HG03469 (cell line): ENCODE results near the gene B3GALT6.

Experiments
- ATAC-seq: cut with Tn5 transposase; IDR thresholded peaks from one replicate; pipeline ENCODE4 v1.9.1; 2021; ENCODE audit warnings: mild to moderate bottlenecking, moderate library complexity, moderate number of reproducible peaks; ENCODE audit not compliant: unreplicated experiment

The B3GALT6 gene

GRCh38 chr1:1215080-1215676, 16.9 kb upstream of the B3GALT6 start:
- no peak for ATAC-seq

DNA sequence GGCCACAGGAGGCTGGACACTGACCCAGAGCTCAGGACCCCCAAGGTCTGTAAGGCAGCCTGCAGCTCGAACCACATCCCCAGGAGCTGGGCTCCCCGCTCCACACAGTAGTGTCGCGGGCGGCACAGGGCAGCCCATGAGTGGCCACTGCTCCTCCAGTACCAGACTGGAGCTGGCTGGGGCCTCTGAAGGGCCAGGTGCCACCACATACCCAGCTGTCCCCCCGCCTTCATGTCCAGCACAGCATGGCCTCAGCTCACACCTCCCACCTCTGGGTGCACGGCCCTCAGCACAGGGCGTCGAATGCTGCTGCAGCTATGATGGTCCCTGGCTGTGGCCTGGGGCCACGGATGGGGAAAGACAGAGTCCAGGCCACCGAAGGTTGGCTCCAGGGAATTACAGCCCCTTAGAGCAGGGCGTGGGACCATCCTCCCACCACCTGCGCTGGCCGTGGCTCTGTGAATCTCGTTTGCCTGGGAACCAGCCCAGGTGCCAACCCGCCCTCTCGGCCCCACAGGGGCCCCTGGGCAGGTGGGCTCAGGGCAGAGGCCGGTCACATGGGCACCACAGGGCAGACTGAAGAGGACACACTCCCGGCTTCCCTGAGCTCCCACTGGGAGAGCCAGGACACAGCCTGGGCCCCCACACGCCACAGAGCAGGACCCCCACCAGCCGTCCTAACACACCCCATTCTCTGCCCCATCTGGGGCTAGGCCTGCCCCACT, 16.0 kb upstream of the B3GALT6 start:
- ATAC-seq = no peak

DNA sequence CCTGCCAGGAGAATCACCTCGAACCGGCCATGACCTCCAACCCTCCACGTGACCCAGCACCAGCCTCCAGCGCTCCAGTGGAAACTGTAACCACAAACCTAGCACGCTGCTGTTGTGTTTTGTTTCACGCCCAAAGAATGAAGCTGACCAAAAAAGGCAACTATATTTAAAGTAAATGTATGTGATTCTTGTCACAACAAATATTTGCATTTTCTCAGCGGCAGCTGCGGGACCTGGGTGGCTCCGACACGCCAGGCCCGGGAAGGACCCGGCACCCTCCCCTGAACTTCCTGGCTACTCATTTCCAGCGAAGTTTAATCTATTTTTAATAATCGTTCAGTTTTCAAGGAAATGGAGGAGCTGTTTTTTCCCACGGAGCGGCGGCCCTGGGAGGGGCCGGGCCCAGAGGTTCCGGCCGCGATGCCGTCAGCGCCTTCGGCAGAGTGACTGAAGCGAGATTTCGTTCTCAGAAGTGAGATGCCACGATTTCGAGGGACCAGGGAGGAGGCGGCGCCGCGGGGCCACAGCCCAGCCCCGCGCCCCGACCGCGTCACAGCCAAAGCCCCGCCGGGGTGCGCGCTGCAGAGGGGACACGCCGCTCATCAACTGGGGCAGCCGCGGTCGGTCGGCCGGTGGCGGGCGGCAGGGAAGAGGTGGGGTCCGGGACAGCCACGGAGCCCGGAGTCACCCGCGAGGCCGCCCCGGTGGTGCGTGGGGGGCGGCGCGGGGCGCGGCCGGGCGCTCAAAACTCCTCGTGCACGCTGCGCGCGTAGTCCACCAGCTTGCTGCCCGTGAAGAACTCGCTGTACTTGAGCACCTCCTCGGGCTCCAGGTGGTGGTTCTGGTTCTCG, 15.0 kb upstream of the B3GALT6 start:
- ATAC-seq = no peak

DNA sequence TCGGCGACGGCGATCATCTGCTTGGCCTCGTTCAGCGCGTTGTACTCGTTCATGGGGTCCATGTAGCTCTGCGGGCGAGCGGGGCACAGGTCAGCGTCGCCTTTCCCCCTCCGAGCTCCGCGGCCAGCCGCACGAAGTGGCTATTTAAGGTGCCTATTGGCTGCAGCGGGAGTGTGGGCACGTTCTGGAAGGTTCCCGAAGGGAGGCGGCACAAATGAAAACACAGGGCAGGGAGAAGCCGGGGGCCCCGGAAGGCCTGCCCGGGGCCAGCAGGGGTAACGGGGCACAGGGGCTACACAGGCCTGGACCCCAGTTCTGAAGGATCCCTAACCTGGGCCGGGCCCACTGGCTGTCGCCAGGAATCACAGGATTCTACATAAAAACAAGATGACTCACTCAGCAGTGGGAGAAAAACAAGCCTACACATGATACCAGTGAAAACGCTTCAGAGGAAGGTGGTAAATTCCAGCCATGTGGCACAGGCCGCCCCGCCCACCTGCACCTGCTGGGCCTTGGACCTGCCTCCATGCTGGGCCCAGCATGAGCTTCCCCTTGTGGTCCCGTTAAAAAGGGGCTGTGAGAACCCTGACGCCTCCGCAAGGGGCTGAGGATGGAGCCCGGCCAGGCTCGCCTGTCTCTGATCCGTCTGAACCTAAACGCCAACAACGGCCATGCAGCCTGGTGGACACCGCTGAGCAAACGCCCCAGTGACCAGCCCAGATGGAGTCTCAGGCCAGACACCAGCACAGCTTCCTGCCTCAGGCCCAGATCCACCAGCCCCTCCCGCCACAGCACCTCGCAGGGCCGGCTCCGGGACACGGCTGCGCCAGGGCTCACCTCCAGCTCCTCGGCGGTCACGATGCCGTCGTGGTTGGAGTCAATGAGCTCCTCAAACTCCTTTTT, 14.2 kb upstream of the B3GALT6 start:
- no peak for ATAC-seq

DNA sequence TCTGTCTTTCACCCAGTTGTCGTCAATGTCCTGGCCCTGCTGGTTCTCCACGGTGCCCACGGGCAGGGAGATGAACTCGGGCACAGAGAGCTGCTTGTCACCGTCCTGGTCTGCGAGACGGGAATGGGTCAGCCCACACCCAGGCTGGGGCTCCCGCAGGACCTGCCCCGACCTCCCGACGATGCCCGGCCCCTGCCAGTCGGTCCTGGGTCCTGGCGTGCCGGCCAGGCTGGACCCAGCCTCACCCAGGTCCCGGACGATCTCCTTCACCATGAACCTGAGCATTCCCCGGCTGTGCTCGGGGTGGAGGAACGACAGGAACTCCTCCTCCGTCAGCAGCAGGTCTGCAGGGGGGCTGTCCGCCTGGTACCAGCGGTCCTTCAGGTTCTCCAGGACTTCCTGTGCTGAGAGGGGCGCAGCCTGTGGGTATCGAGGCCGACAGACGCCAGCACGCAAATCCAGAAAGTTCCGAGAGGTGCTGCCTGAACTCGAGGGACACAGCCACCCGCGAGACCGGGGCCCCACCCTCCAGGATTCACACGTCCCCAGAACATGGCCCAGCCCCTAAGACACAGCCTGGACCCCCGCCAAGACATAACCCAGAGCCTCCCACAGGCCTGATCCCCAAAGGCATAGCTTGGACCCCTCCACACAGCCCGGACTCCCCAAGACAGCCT, 13.4 kb upstream of the B3GALT6 start:
- ATAC-seq = no peak

- no peak for ATAC-seq
Measured at GRCh38 chr1:1219341-1219740, 12.7 kb upstream of the B3GALT6 start.

DNA sequence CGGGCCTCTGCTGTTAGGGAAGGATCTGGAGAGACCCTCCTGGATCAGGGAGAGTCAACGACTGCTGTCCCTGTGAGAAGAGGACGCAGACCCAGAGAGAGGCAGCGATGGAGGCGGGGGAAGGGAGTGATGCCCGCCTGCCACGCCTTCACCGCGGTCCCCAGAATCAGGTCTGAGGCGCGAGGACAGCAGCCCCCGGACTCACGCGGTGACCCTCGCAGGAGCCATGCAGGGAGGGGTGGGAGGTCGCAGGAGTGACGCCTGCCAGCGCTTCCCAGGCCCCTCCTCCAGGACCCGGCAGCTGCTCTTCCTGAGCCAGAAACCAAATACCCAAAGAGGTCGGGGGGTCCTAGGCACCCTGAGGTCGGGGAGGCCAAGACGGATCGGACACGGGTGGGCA, 11.8 kb upstream of the B3GALT6 start:
- no peak for ATAC-seq

DNA sequence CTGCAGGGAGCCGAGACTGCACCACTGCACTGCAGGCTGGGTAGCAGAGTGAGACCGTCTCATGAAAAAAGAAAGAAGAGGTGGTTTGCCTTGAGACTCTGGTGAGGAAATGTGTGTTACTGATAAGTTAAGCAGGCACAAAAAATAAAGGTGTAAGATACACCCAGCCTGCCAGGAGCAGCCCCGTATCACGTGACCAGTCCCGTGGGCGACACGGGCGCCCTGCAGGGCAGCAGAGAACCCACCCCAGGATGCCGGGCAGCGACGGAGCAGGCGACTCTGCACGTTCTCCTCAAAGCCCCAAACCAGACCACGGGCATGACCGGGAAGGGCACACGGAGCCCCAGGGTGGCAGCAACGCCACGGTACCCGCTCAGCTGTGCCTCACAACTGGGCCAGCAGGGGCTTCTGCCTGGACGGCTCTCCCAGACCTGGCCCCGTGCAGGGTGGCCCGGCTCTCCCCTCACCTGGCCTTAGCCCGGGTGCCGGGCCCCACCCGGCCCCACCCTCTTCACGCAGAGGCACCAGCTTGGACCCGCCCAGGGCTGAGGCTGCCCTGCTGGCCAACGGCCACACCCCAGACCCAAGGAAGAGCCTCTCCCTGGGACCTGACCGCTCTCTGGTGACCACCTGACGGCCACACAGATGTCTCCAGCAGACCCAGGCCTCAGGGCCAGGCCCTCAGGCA, 10.0 kb upstream of the B3GALT6 start:
- ATAC-seq = no peak

- ATAC-seq = no peak
Measured at GRCh38 chr1:1222575-1223225, 9.3 kb upstream of the B3GALT6 start.

- ATAC-seq = no peak
Measured at GRCh38 chr1:1223321-1223720, 8.7 kb upstream of the B3GALT6 start.

GRCh38 chr1:1223891-1224290, 8.1 kb upstream of the B3GALT6 start:
- no peak for ATAC-seq

DNA sequence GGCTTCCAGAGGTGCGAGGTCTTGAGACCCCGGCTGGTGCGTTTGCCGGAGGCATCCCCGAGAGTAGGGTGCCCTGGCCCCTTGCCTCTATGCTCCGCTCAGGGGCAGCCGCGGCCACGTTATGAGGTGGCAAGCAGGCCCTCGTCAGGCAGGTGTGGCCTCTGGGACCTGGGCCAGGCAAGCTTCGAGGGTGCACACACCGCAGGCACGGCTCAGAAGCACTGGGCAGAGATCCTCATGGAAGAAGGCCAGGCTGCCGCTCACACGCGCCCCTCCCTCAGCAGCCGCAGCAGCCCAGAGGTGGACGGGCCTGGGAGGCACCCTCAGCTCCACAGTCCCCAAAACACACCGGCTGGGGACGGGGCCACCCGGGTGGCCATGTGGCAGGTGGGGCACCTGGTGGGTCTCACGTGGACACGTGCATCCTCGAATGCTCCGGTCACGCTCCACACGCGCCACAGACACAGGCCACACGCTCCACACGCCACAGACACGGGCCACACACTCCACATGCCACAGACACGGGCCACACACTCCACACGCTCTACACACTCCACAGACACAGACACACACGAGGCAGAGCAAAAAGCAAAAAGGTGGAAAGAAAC, 6.7 kb upstream of the B3GALT6 start:
- no peak for ATAC-seq

DNA sequence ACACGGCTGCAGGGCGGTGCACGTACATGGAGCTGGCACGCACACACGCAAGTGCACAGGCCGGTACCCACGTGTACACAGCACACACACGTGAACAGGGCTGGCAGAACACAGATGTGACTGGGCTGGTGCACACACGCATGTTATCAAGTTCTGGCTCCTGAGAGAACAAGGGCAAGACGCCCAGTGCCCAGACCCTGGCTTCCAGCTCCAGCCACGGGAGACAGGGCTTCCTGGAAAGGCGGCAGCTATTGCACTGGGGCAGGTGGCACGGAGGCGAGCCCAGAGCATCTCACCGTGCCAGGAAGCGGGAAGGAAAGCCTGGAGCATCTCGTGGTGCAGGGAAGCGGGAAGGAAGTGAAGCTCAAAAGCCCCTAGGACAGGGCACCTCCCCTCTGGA, 6.1 kb upstream of the B3GALT6 start:
- no peak for ATAC-seq

DNA sequence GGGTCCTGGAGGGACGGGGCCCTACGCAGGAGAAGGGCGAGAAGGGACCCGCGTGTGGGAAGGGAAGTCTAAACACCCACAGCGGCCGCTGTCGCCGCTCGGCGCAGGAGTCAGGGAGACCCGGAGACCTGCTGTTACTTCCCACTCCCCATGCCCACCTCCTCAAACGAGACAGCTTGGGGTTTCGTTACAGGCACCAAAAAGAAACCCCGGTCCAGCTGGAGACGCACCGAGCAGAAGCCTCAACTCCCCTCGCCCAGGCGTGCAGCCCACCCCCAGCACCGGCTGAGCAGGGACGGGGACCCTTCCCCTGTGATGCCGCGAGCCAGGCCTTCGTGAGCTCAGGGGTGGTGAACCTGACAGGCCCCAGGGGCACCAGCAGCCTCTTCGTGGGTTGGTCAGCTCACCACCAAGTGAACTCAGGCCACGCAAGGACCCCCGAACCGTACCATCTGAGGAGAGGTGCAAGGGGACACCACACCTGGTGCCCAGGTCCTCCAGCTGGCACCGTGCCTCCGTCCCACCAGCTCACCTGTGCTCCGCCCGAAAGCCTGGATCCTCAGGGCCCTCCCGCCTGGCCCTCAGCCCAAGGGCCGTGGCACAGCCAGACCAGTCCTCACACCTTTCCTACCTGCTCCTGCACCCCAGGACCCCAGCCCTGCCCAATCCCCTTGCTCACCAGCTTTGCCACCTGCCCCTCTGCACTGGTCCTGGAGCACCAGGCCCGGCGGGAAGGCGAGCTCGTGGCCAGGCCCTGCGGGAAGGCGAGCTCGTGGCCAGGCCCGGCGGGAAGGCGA, 5.3 kb upstream of the B3GALT6 start:
- no peak for ATAC-seq

GRCh38 chr1:1227386-1227785, 4.7 kb upstream of the B3GALT6 start:
- no peak for ATAC-seq

GRCh38 chr1:1228187-1228586, 3.9 kb upstream of the B3GALT6 start:
- no peak for ATAC-seq

DNA sequence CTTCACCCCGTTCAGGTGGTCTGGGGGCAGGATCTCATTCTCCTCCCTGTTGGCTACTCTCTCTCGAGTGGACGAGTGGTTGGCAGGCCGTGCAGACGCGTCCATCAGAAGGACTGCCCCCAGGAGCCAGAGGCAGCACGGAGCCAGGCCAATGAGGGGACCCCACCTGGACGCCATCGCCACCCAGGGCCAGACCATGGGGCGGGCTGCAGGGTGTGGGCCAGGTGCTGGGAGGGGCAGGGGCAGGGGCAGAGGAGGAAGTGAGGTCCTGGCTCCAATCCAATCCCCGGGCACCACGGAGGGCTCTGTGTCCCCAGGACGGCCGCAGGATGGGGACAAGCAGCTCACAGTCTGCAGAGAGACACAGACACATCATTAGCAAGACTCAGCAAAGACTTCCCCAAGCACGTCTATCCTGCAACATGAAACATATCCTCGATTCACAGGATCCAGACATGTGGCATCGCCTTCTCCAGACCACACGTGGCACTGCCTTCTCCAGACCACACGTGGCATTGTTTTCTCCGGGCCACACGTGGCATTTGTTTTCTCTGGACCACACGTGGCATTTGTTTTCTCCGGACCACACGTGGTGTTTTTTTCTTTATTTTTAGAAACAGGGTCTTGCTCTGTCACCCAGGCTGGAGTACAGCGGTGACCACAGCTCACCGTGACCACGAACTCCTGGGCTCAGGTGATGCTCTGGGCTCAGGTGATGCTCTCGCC, 3.3 kb upstream of the B3GALT6 start:
- ATAC-seq = no peak
